Measurements from ENCODE around the gene DGKZ.

- no peak for TF ChIP-seq POLR2A (IDR thresholded peaks at IDR 0.05; ENCODE audit: low read length)
- TF ChIP-seq, protein P1, sequence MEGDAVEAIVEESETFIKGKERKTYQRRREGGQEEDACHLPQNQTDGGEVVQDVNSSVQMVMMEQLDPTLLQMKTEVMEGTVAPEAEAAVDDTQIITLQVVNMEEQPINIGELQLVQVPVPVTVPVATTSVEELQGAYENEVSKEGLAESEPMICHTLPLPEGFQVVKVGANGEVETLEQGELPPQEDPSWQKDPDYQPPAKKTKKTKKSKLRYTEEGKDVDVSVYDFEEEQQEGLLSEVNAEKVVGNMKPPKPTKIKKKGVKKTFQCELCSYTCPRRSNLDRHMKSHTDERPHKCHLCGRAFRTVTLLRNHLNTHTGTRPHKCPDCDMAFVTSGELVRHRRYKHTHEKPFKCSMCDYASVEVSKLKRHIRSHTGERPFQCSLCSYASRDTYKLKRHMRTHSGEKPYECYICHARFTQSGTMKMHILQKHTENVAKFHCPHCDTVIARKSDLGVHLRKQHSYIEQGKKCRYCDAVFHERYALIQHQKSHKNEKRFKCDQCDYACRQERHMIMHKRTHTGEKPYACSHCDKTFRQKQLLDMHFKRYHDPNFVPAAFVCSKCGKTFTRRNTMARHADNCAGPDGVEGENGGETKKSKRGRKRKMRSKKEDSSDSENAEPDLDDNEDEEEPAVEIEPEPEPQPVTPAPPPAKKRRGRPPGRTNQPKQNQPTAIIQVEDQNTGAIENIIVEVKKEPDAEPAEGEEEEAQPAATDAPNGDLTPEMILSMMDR (IDR thresholded peaks at IDR 0.05), result no peak
- TF ChIP-seq HDAC2 (IDR thresholded peaks at IDR 0.05), result no peak
- no peak for TF ChIP-seq EP300 (IDR thresholded peaks at IDR 0.05)
- TF ChIP-seq RFX5 (IDR thresholded peaks at IDR 0.05), result no peak
- TF ChIP-seq SMC3 (IDR thresholded peaks at IDR 0.05), result no peak
- no peak for TF ChIP-seq NR3C1 (IDR thresholded peaks at IDR 0.05)
- no peak for TF ChIP-seq TP53 (CRISPR knock-in tag; IDR thresholded peaks at IDR 0.05)
- no peak for TF ChIP-seq POLR2AphosphoS2 (conservative IDR thresholded peaks at IDR 0.05; ENCODE audit: low read length)
Observed at GRCh38 chr11:46307369-46307768, 39.9 kb upstream of the DGKZ start.
